ENCODE measurements around the gene ASCL1. TPM values are rescaled to one million over a fixed set of nuclear protein-coding genes. Genes with fewer than 3 reads are reported as not detected.
A peak's percentile ranks its signal among the peaks of the same experiment; 100 is the strongest.

The ASCL1 gene
- total RNA-seq, 1 experiment from 2014 or later: 0.07 TPM

GRCh38 chr12:102973583-102973982, 16.1 kb downstream of the ASCL1 start (continued):
- TF ChIP-seq SP1 (CRISPR knock-in tag; conservative IDR thresholded peaks at IDR 0.05) (no peak), ZNF423 (CRISPR knock-in tag; IDR thresholded peaks at IDR 0.05) (no peak), CREB1 (CRISPR knock-in tag; IDR thresholded peaks at IDR 0.05) (no peak), CDX4 (CRISPR knock-in tag; IDR thresholded peaks at IDR 0.05; ENCODE audit: borderline replicate concordance) (no peak)

GRCh38 chr12:102976609-102977280, 19.3 kb downstream of the ASCL1 start:
- H3K27ac Mint-ChIP-seq: no peak overlapping the region
- ChIA-PET CTCF (interaction anchor here (0.6 to 1.0 kb wide), 13 partner anchors 9 to 405 kb away, joined by 3 to 4 read pairs (median 3); partner anchors contain the start of gene ASCL1), POLR2A (no interaction called here)
- DNase-seq (ENCODE audit: low spot score) (no peak), ATAC-seq (peak; percentile 57)
- no peak for TF ChIP-seq IRF2 (CRISPR knock-in tag; IDR thresholded peaks at IDR 0.05; ENCODE audit: borderline replicate concordance, low read depth)
- TF ChIP-seq MLX (CRISPR knock-in tag; IDR thresholded peaks at IDR 0.05): no peak
- TF ChIP-seq USF2 (CRISPR knock-in tag; IDR thresholded peaks at IDR 0.05): no peak
- no peak for TF ChIP-seq CBFB (CRISPR knock-in tag; IDR thresholded peaks at IDR 0.05; ENCODE audit: low read depth)
- no peak for TF ChIP-seq TEAD1 (CRISPR knock-in tag; IDR thresholded peaks at IDR 0.05)
- no peak for TF ChIP-seq NR2C2 (CRISPR knock-in tag; IDR thresholded peaks at IDR 0.05)
- no peak for TF ChIP-seq ATF1 (CRISPR knock-in tag; IDR thresholded peaks at IDR 0.05)
- no peak for TF ChIP-seq ZNF219 (CRISPR knock-in tag; IDR thresholded peaks at IDR 0.05; ENCODE audit: borderline replicate concordance)
- H3K36me3 Mint-ChIP-seq: no peaks in the 10 kb centered on the region
- H3K27me3 Mint-ChIP-seq (ENCODE audit: low read depth): peaks cover 20% of the 10 kb centered on the region
- H3K9me3 Mint-ChIP-seq: no peaks in the 10 kb centered on the region
- H3K4me1 Mint-ChIP-seq: no peaks in the 10 kb centered on the region
- no peak overlapping the region for H3K4me3 Mint-ChIP-seq

GRCh38 chr12:102977945-102978706, 20.7 kb downstream of the ASCL1 start:
- Mint-ChIP-seq H3K4me1 (no peaks in the 10 kb centered on the region), H3K27ac (no peak overlapping the region), H3K9me3 (no peaks in the 10 kb centered on the region), H3K27me3 (ENCODE audit: low read depth) (peaks cover 11% of the 10 kb centered on the region), H3K36me3 (no peaks in the 10 kb centered on the region), H3K4me3 (no peak overlapping the region)
- ChIA-PET CTCF (no interaction called here), POLR2A (no interaction called here)
- TF ChIP-seq ARID4B (CRISPR knock-in tag; IDR thresholded peaks at IDR 0.05; ENCODE audit: borderline replicate concordance) (no peak), JUN (CRISPR knock-in tag; IDR thresholded peaks at IDR 0.05) (no peak), CREB1 (CRISPR knock-in tag; IDR thresholded peaks at IDR 0.05) (no peak), ZNF263 (CRISPR knock-in tag; IDR thresholded peaks at IDR 0.05; ENCODE audit: low read depth) (no peak), MXD4 (CRISPR knock-in tag; IDR thresholded peaks at IDR 0.05; ENCODE audit: borderline replicate concordance) (no peak), ESRRA (CRISPR knock-in tag; IDR thresholded peaks at IDR 0.05; ENCODE audit: borderline replicate concordance) (no peak), FOXP1 (CRISPR knock-in tag; IDR thresholded peaks at IDR 0.05; ENCODE audit: borderline replicate concordance) (no peak), GRHL2 (CRISPR knock-in tag; IDR thresholded peaks at IDR 0.05; ENCODE audit: insufficient replicate concordance, severe bottlenecking) (no peak)
- no peak for DNase-seq (ENCODE audit: low spot score)
- ATAC-seq: no peak
